Lower leg skin (tissue), 3 donors: ENCODE data around the gene PPP1R1B.
"Not testable (repeated sequence)": the region's sequence is repeated elsewhere in the genome, so short reads cannot be mapped to it uniquely, and the experiment has no call there.

ENCODE experiments used
- CTCF ChIP-seq, 3 donors: fragments of 450-650 bp; IDR thresholded peaks; one replicate each; pipeline ENCODE4 v1.5.1; 2016; ENCODE audit warnings: antibody characterized with exemption in 3 of 3, mild to moderate bottlenecking in 3 of 3, moderate library complexity in 2 of 3
- POLR2A ChIP-seq, 2 donors: fragments of 450-650 bp; IDR thresholded peaks; one replicate each; pipeline ENCODE4 v1.6.1; 2016 to 2017; ENCODE audit warnings: antibody characterized with exemption in 2 of 2, mild to moderate bottlenecking in 1 of 2, moderate library complexity in 1 of 2

GRCh38 chr17:39590180-39590579 is 36.6 kb upstream of the PPP1R1B start:
- TF ChIP-seq CTCF, POLR2A (IDR thresholded peaks at IDR 0.05): not testable (repeated sequence)
